ENCODE data around the gene BBC3. TPM values are rescaled to one million over a fixed set of nuclear protein-coding genes. Genes with fewer than 3 reads are reported as not detected.
"Not testable (repeated sequence)": the region's sequence is repeated elsewhere in the genome, so short reads cannot be mapped to it uniquely, and the experiment has no call there.

Gene BBC3, protein sequence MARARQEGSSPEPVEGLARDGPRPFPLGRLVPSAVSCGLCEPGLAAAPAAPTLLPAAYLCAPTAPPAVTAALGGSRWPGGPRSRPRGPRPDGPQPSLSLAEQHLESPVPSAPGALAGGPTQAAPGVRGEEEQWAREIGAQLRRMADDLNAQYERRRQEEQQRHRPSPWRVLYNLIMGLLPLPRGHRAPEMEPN
- polyA plus RNA-seq (2012; ENCODE audit: insufficient read depth, insufficient read length) = 3.5 TPM

DNA sequence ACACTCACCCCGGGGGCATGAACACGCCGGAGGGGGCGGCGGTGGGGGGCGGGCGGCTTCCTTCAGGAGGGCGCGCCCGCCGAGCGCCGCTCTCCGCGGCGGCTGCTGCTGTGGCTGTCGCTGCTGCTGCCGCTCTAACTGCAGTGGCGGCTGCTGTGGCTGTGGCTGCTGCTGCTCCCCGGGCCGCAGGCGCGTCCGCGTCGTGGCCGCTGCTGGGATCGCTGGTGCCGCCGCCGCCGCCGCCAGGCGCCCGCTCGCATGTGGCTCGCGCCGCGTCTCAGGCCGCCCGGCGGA lies at the start of gene BBC3:
Gene BBC3 (minus strand): TSS at position 279 of the 294 bp plus-strand sequence. CDS start 2,768 bp downstream, outside the sequence.
- DNase-seq (ENCODE audit: low read depth, low spot score) = no peak
- peak within 1 kb of the TSS; percentile 58 for H3K4me3 ChIP-seq (ENCODE audit: low read length)

- H3K4me3 ChIP-seq (ENCODE audit: low read length) = no peak overlapping the region
- DNase-seq (ENCODE audit: low read depth, low spot score) = peak; percentile 35
Measured at GRCh38 chr19:47280183-47280797, 49.3 kb upstream of the BBC3 start.

- DNase-seq (ENCODE audit: low read depth, low spot score); H3K4me3 ChIP-seq (ENCODE audit: low read length): not testable (repeated sequence)
Measured at GRCh38 chr19:47276513-47276912, 45.5 kb upstream of the BBC3 start.

- no peak overlapping the region for H3K4me3 ChIP-seq (ENCODE audit: low read length)
Measured at GRCh38 chr19:47275791-47276461, 44.9 kb upstream of the BBC3 start.

DNA sequence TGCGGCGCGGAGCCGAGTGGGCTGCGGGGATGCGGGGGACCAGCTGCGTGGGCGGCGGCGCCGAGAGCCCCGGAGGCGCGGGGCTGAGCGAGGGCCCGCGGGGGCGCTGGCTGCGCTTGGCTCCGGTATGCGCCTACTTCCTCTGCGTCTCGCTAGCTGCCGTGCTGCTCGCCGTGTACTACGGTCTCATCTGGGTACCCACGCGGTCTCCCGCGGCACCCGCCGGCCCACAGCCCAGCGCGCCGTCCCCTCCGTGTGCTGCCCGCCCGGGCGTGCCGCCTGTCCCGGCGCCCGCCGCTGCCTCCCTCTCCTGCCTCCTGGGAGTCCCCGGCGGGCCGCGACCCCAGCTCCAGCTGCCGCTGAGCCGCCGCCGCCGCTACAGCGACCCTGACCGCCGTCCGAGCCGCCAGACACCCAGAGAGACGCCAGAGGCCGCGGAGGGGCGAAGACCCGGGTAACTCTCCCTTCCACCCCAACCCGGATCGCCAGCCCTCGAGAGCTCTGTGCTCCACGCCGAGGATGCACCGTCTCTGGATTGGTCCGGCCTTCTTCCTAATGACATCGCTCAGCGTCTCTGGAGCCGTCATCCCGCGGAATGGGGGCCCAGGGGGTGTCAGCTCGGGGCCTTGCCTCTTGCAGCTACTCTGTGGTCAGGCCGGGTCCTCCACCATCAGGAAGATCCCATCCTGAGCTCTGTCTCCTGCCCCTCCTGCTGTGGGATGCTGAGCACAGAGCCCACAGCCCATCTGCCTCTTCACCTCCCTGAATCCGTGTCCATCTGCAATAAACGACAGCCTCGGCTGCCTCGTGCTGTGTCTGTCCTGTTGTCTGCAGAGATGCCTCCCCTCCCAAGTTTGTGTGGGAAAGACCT lies 44.1 kb upstream of the BBC3 start:
- DNase-seq (ENCODE audit: low read depth, low spot score) = no peak
- H3K4me3 ChIP-seq (ENCODE audit: low read length) = peak overlapping the region; percentile 28; the same call in 1 of the 2 replicates

More at GRCh38 chr19:47275791-47276461, 44.9 kb upstream of the BBC3 start:
- DNase-seq (ENCODE audit: low read depth, low spot score) = no peak

DNA sequence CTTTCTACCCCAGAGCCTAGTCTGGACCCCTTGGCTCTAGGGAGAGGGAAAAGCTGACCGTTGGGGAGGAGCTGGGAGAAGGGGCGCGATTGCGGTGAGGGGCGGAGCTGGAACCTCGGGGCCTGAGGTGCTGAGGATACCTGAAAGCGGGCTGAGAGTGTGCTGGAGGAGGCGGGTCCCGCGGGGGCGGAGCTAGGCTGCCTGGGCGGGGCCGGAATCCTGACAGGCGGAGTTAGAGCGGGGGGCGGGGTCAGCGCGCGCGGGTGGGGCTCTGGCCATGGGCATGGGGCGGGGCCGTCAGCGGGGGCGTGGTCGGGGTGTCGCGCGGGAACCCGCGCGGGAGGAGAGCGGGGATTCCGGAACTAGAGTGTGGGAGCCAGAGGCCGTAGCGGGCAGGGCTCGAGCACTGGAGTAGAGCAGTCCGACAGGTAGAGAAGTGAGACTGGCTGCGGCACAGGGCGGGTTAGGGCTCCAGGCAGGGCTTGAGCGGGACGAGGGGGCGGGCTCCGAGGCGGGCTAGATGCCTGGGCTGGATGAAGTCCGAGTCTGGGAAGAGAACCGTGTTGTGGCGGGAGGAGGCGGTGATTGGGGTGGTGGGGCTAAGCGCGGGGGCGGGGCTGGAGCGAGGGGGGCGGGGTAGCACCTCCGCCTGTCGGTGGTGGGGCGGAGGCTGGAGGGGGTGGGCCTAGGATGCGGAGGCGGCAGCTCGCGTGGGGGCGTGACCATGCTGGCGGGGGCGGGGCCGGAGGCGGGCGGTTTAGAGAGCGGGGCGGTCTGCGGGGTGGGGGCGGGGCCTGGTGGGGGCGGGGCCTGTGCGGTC lies 43.3 kb upstream of the BBC3 start, which contains the start of gene INAFM1:
Gene INAFM1 (plus strand): TSS at position 815 of the 820 bp plus-strand sequence. CDS start 35 bp downstream, outside the sequence.
- H3K4me3 ChIP-seq (ENCODE audit: low read length) = peak within 1 kb of the TSS; percentile 86
- DNase-seq (ENCODE audit: low read depth, low spot score) = peak; percentile 85

DNA sequence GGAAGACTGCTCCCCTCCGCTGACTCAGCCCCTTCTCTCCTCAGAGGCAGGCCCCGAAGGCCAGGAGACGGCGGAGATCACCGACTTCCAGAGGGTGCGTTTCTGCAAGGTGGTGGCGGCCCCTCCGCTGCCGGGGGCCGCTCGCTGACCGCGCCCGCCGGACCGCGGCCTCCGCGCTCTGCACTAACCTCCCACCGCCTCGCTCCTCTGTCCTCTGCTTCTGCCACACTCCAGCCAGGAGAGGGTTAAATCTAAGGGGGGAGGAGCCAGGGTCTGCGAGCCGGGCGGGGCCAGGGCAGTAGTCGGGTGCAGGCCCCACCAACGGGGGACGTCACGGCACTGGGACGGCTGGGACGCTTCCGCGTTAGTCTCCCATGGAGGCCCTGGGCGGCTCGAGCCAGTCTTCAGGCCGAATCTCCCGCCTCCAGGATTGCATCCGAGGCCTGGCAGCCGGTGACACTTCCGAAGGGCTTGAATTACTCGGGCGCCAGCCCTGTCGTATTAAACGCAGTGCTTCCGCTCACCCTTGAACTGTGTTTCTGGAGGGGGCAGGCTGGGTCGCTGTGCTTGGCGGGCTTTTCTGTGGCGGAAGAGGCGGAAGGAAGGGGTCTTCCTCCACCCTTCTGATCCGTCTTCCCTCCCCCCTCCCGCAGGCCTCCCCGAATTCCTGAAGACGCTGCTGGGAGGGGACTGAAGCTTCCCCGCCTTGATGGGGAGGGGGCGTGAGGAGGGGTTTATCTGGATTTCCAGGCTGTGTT lies 42.5 kb upstream of the BBC3 start:
- peak; percentile 88 for DNase-seq (ENCODE audit: low read depth, low spot score)
- H3K4me3 ChIP-seq (ENCODE audit: low read length) = peak overlapping the region; percentile 86

DNA sequence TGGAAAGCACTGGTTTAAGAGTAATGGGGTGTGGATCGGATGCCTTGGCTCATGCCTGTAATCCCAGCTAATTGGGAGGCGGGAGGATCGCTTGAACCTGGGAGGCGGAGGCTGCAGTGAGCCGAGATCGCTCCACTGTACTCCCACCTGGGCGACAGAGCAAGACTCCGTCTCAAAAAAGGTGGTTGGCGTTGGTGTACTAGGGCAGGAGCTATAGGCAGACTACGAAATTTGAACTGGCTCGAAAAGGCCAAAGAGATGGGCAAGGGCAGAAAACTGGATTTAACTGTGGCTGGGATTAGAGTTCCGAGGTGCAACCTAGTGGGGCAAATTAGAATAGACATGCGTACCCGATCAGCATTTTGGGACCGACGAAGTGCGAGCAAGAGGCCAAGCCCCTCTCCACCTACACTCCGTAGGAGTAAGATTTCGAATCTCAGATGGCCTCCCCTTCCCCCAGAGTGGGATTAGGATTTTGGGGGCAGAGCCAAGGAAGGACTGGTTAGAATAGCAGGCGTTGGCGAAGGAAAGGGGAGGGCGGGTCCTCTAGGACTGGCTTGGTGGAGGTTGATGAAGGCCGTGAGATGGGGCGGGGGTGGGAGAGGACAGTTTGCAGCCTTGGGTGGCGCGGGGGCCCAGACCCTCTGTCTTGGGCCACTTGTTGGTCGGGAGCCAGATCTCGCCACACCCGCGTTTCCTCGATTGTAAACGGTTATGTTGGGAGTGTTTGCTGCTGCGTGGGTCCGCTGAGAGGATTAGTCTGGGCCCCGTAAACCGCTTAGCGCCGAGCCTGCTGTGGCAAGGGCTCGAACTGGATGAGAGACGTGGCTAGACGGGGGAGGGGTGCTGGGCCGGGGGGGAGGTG lies 41.7 kb upstream of the BBC3 start:
- H3K4me3 ChIP-seq (ENCODE audit: low read length) = peak overlapping the region; percentile 86
- DNase-seq (ENCODE audit: low read depth, low spot score) = no peak

GRCh38 chr19:47271949-47272348 lies 41.0 kb upstream of the BBC3 start:
- H3K4me3 ChIP-seq (ENCODE audit: low read length) = no peak overlapping the region
- DNase-seq (ENCODE audit: low read depth, low spot score) = no peak

DNA sequence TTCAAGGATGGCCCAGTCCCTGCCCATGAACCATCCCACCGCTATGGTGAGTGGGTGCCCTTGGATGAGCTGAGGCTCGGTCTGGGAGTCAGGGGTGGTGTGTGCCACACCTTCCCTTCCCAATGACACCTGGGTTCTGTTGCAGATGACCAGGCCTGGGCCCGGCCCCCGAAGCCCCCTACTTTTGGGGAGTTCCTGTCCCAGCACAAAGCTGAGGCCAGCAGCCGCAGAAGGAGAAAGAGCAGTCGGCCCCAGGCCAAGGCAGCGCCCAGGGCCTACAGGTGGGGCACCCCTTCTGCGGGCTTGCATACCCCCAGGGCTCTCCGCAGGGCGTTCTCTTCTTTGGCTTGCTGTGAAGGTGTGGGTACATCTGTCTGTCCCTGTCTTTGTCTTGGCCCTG lies 39.4 kb upstream of the BBC3 start:
- no peak overlapping the region for H3K4me3 ChIP-seq (ENCODE audit: low read length)
- DNase-seq (ENCODE audit: low read depth, low spot score) = no peak

GRCh38 chr19:47269596-47269995 lies 38.6 kb upstream of the BBC3 start:
- H3K4me3 ChIP-seq (ENCODE audit: low read length) = no peak overlapping the region
- DNase-seq (ENCODE audit: low read depth, low spot score) = no peak

DNA sequence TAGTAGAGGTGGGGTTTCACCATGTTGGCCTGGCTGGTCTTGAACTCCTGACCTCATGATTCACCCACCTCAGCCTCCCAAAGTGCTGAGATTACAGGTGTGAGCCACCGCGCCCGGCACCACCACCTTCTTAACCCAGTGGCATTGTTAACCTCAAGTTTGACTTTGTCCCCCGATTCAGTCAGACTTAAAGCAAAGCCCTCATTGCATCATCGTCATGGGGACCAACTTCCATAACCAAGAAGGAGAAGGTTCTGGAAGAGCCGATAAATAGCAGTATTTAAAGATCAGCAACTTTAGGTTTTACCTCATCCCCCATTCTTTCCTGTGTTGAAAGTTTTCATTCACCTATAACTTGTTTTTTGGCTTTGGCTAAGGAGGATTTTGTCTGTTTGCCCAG lies 37.0 kb upstream of the BBC3 start:
- no peak overlapping the region for H3K4me3 ChIP-seq (ENCODE audit: low read length)
- DNase-seq (ENCODE audit: low read depth, low spot score) = no peak

GRCh38 chr19:47267350-47267759 lies 36.4 kb upstream of the BBC3 start:
- no peak overlapping the region for H3K4me3 ChIP-seq (ENCODE audit: low read length)
- DNase-seq (ENCODE audit: low read depth, low spot score) = no peak

GRCh38 chr19:47266401-47266941 lies 35.5 kb upstream of the BBC3 start:
- DNase-seq (ENCODE audit: low read depth, low spot score) = no peak
- no peak overlapping the region for H3K4me3 ChIP-seq (ENCODE audit: low read length)

DNA sequence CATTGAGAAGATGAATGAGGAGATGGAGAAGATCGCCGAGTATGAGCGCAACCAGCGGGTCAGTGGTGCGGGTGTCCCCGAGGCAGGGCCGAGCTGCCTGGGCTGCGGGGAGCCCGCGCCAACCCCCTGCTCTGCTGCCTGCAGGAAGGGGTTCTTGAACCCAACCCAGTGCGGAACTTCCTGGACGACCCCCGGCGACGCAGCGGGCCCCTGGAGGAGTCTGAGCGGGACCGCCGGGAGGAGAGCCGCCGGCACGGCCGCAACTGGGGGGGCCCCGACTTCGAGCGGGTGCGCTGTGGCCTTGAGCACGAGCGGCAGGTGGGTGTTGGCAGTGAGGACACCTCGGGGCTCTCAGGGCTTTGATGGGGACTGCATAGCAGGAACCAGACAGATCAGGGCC lies 33.6 kb upstream of the BBC3 start:
- DNase-seq (ENCODE audit: low read depth, low spot score) = no peak
- no peak overlapping the region for H3K4me3 ChIP-seq (ENCODE audit: low read length)

GRCh38 chr19:47261946-47262793 lies 31.2 kb upstream of the BBC3 start:
- not testable (repeated sequence) for H3K4me3 ChIP-seq (ENCODE audit: low read length); DNase-seq (ENCODE audit: low read depth, low spot score)
